HFF-Myc (cell line): ENCODE measurements around the gene TFEB.

Source experiments
- DNase-seq: peaks from one replicate; pipeline ENCODE4 v3.0.0-alpha.2; 2011; ENCODE audit warnings: low read depth; ENCODE audit errors: extremely low read depth
- H3K4me3 ChIP-seq: replicated peaks from 2 replicates; pipeline ENCODE4 v1.5.1; 2011; ENCODE audit warnings: low read depth, mild to moderate bottlenecking, control low read depth, low read length
- TF ChIP-seq, protein P1 (sequence below): IDR thresholded peaks from 2 replicates; pipeline ENCODE4 v1.5.1; 2012; ENCODE audit warnings: mild to moderate bottlenecking, low read depth, low read length, control low read depth; ENCODE audit errors: missing control alignments

TFEB gene

DNA sequence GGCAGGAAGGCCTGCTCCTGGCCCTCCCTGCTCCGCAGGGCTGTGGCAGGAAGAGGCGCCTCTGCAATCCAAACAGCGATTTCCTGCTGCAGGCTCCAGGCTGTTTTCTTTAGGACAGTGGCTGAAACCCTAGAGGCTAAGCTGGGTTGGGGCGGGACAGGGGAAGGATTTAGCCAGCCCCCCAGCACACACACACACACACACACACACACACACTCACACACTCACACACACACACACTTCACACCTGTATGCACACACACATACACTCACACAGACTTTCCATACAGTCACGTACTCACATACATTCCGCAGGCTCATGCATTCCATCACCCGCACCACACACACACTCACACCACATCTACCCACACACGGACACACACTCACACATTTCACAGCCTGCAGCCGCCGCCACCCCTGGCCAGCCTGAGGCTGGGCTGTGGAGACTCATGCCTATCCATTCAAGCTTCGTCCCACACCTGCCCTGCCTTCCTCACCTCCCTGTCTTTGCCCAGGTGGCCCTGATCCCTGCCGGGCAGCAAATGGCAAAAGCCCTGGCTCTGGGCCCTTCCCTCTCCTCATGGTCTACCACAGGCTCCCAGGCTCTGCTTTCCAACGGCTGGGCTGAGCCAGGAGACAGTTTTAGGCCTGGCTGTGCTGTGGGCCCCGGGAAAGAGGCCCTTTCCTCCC lies 79.3 kb downstream of the TFEB start:
- DNase-seq, result no peak
- H3K4me3 ChIP-seq, result no peak overlapping the region
- TF ChIP-seq, protein P1, sequence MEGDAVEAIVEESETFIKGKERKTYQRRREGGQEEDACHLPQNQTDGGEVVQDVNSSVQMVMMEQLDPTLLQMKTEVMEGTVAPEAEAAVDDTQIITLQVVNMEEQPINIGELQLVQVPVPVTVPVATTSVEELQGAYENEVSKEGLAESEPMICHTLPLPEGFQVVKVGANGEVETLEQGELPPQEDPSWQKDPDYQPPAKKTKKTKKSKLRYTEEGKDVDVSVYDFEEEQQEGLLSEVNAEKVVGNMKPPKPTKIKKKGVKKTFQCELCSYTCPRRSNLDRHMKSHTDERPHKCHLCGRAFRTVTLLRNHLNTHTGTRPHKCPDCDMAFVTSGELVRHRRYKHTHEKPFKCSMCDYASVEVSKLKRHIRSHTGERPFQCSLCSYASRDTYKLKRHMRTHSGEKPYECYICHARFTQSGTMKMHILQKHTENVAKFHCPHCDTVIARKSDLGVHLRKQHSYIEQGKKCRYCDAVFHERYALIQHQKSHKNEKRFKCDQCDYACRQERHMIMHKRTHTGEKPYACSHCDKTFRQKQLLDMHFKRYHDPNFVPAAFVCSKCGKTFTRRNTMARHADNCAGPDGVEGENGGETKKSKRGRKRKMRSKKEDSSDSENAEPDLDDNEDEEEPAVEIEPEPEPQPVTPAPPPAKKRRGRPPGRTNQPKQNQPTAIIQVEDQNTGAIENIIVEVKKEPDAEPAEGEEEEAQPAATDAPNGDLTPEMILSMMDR, result no peak

DNA sequence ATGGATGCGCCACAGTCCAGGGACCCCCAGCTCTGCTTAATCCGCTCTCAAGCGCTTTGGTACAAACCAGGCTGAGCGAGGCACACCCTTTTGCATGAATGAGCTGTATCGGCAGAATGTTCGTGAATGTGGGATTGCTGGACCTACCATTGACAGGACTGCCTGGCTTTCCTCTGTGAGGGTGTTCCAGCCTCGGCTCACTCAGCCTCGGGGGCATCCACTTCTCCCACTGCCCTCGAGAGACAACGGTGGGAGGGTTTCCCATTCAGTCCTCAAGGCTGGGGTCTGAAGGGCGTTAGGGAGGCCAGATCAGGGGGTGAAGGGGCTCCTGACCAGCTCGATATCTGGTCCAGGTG lies 79.8 kb downstream of the TFEB start:
- DNase-seq, result no peak
- no peak overlapping the region for H3K4me3 ChIP-seq
- TF ChIP-seq, protein P1, result no peak

DNA sequence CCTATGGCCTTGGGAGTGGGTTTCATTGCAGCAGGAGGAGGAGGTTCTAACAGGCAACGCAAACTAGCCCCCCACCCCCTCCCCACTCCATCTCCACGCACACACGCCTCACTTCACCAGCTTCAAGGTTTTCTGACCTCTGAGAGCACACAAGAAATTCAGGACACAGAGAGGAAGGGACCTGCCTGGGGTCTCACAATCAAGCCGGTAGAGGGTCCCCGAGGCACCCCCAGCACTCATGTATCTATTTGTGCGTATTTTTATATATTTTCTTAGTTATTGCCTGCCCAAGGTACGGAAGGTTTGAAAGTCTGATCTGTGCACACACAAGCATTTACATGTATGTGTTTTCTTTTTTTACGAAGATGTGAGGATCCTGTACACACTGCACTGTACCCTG lies 80.2 kb downstream of the TFEB start:
- no peak for DNase-seq
- H3K4me3 ChIP-seq, result no peak overlapping the region
- TF ChIP-seq, protein P1, result no peak

GRCh38 chr6:41654698-41655151 lies 80.7 kb downstream of the TFEB start:
- H3K4me3 ChIP-seq, result no peak overlapping the region
- no peak for DNase-seq
- TF ChIP-seq, protein P1, result no peak

- no peak overlapping the region for H3K4me3 ChIP-seq
- TF ChIP-seq, protein P1, result no peak
- DNase-seq, result no peak
Measured at GRCh38 chr6:41654151-41654697, 81.2 kb downstream of the TFEB start.

- no peak for DNase-seq
- TF ChIP-seq, protein P1, result no peak
- no peak overlapping the region for H3K4me3 ChIP-seq
Measured at GRCh38 chr6:41653691-41654090, 81.7 kb downstream of the TFEB start.
